AG09319 (cell line): Measurements from ENCODE around the gene ID3.

Experiments
- DNase-seq: peaks from one replicate; pipeline ENCODE4 v3.0.0-alpha.2; 2010; ENCODE audit warnings: low read depth; ENCODE audit errors: extremely low read depth
- TF ChIP-seq, protein P1 (sequence below): IDR thresholded peaks from 2 replicates; pipeline ENCODE4 v1.5.1; 2011; ENCODE audit warnings: low read depth, mild to moderate bottlenecking, inconsistent platforms, low read length, moderate library complexity

ID3 gene

DNA sequence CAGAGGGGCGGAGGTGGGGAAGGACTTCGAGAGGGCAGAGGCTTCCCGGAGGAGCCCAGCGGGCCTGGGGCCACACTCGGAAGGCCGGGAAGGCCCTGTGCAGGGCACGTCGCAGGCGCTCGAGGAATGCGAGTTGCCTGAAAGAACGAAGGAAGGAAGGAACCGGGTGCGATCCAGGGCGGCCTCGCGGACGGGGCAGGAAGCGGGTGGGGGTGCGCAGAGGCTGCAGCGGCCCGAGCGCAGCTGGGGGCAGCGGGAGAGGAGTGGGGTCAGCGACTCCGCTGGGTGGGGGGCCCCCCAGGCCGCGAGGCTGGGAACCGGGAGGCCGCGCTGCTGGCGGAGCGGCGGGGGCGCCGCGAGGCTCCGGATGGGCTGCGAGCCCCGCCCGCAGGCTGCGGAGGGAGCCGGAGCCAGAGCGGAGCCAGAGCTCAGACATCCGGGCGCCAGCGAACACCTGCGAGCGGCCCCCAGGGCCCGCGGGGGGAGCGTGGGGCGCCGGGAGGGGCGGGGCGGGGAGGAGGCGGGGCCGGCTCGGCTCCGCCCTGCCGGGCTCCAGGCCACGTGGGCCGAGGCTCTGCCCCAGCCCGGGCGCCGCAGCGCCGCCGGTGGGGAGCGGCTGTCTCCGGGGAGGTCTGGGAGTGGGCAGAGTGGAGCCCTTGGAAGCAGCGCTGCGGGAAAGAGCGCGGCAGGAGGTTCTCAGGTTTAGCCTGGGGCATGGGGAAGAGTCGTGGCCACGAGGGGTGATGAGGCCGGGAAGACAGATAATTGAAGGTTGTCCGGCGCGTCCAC is 4.6 kb downstream of the ID3 start:
- TF ChIP-seq, protein P1, sequence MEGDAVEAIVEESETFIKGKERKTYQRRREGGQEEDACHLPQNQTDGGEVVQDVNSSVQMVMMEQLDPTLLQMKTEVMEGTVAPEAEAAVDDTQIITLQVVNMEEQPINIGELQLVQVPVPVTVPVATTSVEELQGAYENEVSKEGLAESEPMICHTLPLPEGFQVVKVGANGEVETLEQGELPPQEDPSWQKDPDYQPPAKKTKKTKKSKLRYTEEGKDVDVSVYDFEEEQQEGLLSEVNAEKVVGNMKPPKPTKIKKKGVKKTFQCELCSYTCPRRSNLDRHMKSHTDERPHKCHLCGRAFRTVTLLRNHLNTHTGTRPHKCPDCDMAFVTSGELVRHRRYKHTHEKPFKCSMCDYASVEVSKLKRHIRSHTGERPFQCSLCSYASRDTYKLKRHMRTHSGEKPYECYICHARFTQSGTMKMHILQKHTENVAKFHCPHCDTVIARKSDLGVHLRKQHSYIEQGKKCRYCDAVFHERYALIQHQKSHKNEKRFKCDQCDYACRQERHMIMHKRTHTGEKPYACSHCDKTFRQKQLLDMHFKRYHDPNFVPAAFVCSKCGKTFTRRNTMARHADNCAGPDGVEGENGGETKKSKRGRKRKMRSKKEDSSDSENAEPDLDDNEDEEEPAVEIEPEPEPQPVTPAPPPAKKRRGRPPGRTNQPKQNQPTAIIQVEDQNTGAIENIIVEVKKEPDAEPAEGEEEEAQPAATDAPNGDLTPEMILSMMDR = peak; percentile 36
- no peak for DNase-seq

DNA sequence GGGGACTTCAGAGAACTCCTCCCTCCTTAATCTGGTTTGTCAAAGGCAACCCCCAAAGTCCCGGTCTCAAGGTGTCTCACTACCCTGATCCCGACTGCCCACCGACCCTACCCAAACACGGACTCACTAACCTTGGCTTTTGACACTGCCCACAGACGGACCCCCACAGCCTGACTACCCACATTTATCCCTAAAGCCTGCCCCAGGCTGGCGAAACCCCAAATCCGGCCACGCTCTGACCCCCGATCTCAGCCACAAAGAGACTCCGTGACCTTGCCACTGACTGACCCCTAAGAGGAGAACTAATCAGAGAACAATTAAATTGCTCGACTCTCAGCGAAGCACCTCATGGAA is 5.2 kb downstream of the ID3 start:
- DNase-seq = no peak

DNA sequence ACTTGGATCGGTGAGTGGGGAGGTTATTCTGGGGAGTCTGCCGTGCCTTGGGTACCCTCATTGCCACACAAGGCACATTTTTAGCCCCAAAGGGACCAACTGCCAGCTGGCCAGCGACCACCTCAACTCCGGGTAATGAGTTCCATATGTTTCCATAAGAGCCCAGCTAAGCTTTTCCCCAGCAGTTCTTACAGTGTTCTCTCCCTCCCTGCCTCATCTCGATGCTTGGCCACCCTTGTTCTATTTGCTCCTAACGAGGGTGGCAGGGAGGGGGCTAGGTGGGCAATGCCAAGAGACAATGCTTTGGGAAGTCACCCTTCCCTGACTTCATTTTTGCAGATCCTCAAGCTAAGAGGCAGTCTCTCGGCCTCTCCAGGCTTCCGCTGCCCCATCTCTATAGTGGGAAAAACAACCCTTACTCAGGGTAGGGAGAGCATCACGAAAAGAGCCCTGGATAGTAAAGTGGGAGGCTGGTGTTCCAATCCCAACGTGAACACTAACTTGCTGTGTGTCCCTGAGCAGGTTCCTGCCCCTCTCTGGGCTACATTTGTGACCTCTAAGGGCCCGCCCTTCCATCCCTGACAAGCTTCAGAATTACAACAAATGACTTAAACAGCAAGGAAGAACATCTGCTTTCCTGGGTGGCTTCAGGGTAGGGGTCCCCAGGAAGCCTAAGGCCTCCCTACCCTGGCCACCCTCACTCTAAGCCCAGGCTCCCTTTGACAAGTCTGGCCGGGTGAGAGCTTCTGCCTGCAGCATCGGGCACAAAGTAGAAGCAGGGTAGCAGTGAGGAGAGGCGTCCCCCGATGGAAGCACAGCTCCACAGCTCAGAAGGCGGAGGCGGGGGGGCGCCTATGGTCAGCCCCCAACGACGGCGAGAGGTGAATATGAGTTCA is 5.8 kb downstream of the ID3 start:
- TF ChIP-seq, protein P1 = no peak
- DNase-seq = no peak

More for the DNA sequence above, 5.2 kb downstream of the ID3 start:
- TF ChIP-seq, protein P1 = no peak

DNA sequence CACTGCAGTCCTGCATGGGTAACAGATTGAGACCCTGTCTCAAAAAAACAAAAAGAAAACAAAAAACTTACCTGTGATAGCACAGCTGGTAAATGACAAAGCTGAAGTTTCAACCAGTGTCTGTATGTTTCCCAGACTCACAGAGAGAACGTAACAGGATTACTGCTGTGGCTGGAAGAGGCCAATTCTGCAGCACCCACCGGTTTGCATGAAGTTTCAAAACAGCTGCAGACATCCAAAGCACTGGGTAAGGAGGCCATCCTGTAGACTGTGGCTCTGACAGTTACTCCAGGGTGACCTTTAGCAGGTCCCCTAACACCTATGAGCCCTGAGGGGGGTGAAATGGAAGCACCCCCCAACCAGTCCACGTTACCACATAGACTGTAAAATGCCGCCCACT is 7.5 kb downstream of the ID3 start:
- TF ChIP-seq, protein P1 = no peak
- no peak for DNase-seq

DNA sequence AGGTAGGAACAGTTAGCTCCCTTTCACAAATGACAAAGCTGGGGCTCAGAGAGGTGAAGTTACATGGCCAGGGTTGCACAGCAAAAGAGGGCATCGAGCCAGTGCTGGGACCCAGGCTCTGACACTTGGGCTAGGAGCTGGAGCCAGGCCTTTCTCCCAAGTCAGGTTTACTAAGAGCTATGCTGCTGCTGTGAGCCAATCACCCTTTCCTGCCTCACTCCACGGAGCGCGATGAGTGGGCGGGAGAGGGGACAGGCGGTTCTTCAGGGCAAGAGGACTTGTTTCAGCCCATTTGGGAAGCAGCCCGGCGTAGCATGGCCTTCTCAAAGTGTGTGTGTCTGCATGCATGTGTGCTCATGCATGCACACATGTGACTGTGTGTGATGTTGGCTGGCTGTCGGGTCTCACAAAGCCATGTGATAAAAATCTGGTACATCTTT is 10.6 kb downstream of the ID3 start:
- DNase-seq = no peak
- TF ChIP-seq, protein P1 = no peak

DNA sequence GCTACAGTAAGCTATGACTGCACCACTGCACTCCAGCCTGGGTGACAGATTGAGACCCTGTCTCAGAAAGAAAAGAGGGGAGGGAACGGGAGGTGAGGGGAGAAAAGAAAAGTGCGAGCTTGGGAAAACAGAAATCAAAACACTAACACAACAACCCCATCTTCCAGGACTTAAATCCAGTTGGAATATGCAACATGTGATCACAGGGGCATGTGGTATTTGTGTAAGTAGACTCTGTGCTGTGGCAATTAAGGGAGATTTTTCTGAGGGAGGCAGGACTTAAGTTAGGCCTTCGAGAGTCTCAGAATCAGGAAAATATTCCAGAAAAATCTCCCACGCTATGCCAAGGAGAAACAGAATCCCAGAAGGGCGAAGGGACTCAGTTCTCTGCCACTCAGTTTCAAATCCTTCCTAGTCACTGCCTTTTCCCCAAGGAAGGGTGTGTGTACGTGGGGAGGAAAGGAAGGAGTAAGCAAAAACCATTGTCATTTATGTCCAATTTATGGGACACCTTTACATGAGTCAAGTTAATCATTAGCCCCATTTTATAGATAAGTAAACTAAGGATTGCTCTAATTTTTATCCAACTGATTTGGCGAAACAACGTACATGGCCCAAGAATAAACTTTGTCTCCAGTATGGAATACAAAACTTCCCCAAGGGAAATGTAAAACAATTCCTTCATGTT is 12.3 kb downstream of the ID3 start:
- TF ChIP-seq, protein P1 = no peak
- no peak for DNase-seq
